Myocyte (in vitro differentiated cells): ENCODE measurements around the gene MAP4K3. TPM values are rescaled to one million over a fixed set of nuclear protein-coding genes. Genes with fewer than 3 reads are reported as not detected.
A peak's percentile ranks its signal among the peaks of the same experiment; 100 is the strongest.

Experiments used
- DNase-seq: peaks from one replicate; pipeline ENCODE4 v3.0.0-alpha.2; 2012; ENCODE audit warnings: low read depth
- polyA plus RNA-seq: library from polyadenylated mRNA; unstranded; fragments of >200 nt; gene quantifications from one replicate; pipeline ENCODE4 v1.2.1, GENCODE V29; 2012; ENCODE audit warnings: missing spikeins
- total RNA-seq: library from RNA; depleted of rRNA; stranded (reverse); fragments of >200 nt; gene quantifications from 2 replicates; pipeline ENCODE4 v1.2.3, GENCODE V29; 2014

MAP4K3 gene
- total RNA-seq = 37.5 and 46.9 TPM in 2 replicates
- 14.3 TPM for polyA plus RNA-seq

DNA sequence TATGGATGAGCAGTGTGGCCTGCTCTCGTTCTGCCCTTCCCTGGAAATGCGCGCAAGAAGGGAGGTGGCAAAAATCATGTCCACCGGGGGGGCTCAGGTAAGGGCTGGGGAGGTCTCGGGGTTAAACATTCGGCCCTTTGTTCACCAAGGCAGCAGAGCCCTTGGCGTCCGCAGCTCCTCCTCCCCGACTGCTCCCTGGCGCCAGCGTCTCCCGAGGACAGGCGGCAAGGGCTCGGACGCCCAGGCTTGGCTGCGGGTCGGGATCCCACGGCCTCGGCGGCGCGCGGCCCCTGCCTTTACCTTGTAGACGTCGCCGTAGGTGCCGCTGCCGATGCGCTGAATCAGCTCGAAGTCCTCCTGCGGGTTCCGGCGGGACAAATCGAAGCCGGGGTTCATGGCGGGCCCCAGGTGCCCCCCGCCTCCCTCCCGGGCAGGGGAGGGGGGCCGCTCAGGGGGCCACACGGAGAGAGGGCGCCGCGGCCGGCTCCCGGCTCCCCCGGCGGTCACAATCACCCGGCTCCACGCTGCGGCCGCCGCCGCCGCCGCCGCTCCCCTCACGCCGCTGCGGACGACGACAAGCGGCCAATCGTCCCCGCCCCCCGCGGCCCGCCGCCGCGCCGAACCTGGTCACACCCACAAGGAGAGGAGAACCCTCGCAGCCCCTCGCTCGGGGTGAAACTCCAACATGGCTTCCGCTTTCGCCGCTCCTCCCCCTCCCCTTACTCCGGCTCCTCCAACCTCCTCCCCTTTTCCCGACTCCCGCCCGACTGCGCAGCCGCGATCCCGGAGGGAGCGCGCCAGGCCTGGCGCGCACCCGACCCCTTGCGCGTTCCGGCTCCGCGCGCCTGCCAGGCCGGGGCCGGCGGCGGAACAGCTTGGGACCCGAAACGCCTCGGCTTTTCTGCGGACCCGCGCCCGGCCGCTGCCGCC lies at the start of gene MAP4K3:
MAP4K3 (minus strand) TSS at position 694 of the 930 bp plus-strand sequence; CDS start at position 396, 298 bp downstream.
- DNase-seq = peak; percentile 96

DNA sequence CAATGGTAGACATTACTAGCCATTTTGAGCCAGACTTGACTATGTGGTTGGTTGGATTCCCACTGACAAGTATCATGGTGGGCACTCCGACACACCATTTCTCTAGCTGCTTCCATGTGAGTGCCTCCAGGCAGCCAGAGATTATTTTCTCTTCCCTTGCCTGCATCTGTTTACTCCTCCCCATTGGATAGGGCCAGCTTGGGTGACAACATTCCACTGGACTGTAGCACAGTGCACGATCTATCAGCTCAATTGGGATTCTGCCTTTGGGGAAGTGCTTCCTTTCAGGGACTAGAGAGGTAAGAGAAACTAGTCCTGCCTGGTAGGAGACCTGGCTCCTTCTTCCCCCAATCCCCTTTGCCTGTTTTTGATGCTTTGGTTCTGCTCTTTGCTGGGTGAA lies 49.0 kb upstream of the MAP4K3 start:
- DNase-seq = no peak

DNA sequence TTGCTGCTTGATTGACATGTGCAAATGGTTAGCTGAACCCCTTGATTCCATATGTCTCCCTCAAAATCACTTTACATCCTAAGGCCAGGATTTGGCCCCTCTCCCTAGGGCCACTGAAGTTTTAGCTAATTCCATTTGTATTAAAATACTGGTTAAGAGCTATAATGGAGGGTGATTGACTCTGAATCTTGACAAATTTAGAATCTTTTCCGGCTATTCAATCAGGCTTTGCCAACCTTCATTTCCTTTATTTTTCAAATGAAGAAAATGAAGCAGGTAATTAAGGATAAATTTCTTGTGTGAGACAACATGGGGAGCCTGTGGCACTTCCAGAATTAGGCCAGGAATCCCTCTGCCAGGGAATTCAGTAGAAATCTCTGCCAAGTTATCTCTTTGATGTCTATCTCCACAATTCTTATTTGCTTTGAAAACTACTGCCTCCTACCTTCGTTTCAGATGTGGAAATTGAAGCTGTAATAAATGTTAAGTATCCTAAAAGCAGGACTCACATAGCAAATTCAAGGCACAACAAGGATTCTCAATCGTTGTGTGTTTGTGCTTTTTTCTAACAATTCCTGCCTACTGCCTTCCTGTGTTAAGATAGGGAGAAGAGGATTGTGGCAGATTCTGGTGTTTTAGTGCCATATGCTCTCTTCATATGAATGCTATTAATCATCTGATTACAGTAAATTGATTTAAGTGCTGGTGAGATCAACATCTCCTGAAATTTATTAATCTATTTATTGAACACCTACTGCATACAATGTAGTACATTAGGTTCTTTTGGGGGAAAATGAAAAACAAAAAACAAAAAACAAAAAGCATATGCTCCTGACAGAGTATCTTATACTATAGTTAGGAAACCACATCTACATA lies 47.8 kb upstream of the MAP4K3 start:
- no peak for DNase-seq

DNA sequence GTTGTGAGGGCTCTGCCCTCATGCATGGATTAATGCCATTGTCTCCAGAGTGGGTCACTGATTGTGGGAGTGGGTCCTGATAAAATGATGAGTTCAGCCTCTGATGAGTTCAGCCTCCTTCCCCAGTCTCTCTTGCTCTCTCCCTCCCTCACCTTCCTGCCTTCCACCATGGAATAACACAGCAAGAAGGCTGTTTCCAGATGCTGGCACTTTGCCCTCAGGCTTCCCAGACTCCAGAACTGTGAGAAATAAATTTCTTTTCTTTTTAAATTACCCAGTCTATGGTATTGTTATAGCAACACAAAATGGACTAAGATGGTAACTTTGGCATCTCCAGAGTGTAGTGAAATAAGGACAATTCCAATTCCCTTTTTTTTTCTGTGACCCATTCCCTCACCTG lies 47.1 kb upstream of the MAP4K3 start:
- no peak for DNase-seq

DNA sequence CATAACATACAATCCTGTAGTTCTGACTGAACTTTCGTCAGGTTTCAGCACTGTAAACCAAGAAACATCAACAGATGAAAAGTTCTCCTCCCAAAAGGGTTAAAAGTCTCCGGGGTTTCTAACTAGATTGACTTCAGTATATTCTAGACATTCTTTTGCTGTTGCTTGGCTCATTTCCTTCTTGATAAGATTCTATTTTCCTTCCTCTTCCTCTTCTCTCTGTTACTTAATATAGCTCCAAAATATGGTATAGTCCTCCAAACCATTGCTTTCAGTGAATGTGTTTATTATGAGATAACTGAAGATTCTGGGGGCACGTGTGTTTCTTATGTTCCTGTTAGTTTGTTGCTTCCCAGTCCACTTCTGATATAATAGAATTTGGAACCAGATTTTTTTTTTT lies 46.4 kb upstream of the MAP4K3 start:
- no peak for DNase-seq

DNA sequence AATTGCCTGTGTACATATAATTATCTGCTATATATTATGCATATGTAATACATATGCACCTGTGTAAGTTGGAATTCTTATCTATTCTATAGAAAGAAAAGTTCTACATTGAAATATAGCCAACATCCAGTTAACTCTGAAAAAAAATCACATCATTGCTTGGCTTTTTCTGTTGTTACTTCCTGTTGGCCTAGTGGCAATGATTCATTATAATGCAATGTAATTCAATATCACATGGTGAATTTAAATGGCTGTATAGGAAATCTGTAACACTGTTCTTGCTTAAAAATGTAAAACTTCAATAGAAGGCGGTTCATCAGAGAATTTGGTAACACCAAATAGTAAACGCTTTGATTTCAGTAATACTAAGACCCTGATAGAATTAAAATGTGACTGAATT lies 44.5 kb upstream of the MAP4K3 start:
- no peak for DNase-seq

DNA sequence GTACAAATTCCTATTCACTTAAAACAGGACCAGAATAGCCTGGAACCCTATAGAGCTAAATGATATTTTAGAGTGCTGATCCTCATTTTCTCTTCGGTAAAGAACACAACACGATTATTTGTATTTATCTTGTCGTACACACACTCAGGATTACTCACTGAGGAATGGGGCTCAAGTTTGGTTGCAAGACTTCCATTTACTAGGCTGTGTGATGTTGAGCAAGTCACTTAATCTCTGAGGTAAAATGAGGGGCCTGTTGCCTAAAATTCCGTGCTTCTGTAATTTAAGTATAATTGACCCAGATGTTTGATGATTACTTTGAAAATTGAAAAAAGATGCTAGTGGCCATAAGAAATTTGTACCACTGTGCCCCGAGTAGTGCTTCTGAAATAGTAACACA lies 42.6 kb upstream of the MAP4K3 start:
- no peak for DNase-seq

DNA sequence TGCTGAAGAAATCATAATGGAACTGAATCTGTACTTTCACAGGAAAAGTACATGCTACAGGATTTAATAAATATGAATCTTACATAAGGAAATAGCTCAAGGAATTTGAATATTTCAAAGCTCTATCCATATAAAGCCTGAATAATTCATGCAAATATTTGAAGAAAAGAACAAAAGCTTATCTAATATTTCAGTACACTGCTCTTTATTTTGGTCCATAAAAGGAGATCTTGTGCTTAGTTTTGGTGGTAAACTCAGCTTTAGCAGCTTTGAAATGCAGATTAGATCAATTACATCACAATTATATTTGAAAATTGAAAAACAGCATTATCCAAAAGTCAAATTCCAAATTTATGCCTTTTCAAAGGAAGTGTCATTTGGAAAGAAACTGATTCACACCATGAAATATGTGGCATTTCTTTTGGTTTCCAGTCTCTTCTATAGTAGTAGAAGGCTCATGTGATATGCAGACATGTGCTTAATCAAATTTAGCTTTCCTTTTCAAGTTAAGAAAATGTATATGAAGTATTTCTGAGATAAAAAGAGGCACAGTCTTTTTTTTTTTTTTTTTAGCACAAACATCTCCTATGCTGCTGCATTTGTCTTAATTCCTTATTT lies 42.1 kb upstream of the MAP4K3 start:
- no peak for DNase-seq

DNA sequence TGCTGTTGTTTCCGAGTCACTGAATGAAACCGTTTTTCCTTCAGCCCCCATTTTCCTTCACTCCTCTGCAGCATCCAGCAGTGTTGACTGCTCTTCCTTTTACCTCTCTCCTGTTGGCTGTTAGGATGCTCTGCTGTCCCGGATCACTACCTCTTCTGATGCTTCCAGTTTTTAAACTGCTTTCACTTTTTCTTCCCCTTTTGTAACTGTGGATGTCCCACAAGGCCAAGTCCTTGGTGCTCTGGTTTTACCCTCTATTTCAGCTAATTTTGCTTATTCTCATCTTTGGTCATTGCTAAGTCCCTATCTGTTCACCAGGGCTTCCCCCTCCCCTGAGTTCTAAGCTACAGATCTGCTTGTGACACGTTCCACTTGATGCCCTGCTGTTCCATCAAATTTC lies 39.4 kb upstream of the MAP4K3 start:
- DNase-seq = no peak

DNA sequence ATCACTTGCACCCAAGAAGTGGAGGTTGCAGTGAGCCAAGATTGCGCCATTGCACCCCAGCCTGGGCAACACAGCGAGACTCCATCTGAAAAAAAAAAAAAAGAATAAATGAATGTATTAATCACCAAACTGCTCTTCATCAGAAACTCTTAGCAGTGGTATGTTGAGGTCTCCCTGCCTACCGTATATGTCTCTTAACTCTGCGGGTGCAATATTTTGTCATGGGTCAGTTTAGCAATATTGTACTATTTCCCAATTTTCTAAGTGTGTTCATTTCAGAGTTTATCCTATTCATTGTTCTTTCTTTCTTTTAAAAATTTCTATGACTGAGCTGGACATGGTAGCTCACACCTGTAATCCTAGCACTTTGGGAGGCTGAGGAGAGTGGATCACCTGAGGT lies 37.9 kb upstream of the MAP4K3 start:
- DNase-seq = no peak

DNA sequence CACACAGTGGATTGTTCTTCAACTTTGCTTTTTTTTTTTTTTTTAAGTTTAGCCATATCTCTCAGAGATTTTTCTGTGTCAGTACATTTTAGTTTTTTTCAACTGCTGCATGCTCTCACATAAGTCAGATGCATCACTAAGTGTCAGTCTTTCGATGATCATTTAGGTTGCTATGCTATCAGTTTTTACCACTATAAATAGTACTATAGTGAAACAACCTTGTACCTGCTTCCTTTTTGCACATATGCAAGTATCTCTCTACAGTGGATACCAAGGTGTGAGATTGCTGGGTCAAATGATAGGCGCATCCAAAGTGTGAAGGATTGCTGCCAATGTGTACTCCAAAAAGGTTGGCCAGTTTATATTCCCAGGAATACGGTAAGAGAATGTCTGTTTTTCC lies 33.5 kb upstream of the MAP4K3 start:
- DNase-seq = no peak

DNA sequence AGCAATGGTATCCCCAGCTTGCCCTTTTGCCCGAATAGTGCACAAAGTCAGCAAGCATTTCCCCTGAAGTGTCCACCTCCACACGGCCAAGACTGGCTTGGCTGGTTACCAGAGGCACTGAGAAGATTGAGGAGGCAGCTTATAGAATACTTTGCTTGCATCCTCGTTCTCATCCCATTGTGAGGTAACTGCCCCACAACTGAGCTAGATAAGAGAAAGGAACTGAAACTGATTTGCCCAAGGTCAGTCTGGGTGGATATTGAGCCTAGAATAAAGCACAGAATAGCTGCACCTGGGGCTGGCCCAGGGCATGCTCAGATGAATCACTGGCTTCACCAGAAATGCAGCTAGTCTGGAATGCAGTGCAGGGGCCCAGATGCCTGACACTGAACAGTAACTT lies 32.7 kb upstream of the MAP4K3 start:
- peak; percentile 46 for DNase-seq

DNA sequence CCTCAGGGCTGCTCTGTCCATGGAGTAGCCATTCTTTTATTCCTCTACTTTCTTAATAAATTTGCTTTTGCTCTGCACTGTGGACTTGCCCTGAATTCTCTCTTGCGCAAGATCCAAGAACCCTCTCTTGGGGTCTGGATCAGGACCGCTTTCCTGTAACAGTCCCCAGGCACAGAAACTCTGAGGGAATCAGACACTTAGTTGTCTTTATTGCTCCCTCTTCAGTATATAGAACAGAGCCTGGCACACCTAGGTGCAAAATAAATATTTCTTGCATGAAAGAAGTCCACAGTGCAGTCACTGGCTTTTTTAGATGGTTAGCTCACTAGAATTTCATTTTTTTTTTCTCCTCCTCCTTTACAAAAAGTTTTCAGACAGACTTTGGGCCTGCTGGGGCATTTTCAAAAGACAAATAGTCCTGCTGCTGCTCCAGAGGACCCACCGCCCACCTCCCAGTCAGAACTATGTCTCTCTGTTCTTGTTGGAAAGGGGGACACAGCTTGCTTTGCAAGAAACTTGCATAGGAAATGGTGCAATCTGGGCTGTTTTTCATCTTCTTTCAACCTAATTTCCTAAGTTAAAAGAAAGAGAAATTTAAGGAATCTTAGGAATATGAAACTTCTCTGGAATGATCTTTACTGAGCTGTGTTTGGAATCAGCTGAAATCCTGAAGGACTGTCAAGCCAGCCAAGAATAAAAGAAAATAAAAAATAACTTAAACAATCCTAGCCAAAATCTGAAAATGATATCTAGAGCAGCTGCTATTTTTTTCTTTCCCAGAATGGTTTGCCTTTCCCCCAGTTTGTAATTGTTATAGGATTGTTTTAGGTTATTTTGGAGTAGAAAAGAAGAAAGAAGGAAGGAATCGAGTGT lies 31.7 kb upstream of the MAP4K3 start:
- DNase-seq = peak; percentile 43

DNA sequence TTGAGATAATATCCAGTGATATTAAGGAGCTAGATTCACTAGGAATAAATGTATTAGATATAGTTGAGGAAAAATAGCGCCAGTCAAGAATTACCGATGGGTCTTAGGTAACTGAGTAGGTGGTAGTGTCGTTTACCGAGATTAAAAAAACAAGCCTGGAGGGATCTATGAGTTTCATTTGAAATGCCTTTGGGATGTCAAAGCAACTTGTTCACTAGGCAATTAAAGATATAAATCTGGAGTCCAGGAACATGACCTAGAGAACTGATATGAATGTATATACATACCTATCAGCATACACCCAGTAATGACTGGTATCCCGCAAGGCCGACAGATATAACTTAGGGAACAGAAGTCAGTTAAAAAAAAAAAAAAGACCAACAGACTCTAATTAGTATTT lies 29.2 kb upstream of the MAP4K3 start:
- no peak for DNase-seq

DNA sequence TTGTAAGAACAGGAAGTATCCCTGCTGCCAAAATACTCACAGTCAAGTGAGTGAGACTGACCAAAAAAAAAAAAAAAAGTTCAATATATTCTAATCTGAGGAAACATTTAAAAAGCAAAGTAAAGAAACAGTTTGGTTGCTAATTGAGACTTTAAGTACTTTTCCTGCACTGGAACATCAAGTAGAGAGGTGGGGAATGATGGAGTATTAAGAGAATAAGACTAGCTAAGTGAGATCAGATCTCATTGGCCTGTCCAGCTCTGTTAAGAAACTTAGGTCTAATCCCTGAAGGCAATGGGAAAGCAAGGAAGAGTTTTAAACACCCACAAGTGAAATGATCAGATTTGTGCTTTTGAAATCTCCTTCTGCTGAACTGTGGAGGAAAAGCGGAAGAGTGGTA lies 27.8 kb upstream of the MAP4K3 start:
- DNase-seq = no peak

DNA sequence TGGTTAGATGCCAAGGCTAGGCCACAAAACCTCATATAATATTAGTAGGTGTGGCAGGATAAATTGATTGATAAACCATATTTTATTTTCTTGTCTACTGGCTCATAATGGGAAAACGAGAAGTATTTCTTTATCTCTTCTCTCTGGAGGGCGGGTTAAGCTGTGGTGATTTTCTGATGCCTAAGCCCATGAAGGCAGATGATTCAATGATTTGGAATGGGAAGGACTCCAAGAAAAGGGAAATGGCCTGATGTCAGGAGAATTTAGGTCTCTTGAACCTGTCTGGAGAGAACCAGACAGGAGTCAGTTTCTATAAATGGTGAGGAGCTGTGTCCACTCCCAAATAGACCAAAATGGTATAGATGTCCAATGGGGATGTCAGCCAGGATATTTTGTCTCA lies 18.7 kb upstream of the MAP4K3 start:
- DNase-seq = no peak

DNA sequence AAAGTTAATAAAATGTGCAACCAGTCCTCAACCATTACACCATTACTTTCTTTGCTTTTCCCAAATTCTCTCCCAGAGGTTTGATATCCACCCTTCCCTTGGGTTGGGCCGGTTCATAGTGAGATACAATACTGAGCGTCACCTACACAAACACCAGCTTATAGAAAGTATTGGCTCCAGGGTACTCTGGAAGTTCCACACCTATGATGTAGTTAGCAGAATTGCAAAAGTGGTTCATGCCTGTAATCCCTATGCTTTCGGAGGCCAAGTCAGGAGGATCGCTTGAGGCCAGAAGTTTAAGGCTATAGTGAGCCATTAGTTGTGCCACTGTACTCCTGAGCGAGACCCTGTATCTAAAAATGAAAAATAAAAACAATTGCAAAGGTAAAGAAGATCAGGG lies 15.3 kb upstream of the MAP4K3 start:
- DNase-seq = no peak

DNA sequence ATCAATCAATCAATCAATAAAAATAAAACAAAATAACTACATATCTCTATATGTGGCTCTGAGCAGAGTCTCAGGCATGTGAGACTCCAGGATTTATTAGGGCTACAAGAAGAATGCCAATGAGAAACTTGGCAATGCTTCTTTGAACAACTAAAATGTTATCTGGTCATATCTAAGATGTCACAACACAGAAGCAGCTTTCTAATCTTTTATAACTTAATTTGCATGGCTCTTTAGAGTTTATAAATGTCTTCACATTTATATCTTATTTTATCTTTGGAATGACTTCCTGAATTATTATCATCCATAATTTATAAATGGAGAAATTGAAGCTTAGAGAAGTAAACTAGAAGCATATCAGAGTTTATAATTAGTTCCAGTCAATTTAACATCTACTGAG lies 14.9 kb upstream of the MAP4K3 start:
- DNase-seq = no peak

DNA sequence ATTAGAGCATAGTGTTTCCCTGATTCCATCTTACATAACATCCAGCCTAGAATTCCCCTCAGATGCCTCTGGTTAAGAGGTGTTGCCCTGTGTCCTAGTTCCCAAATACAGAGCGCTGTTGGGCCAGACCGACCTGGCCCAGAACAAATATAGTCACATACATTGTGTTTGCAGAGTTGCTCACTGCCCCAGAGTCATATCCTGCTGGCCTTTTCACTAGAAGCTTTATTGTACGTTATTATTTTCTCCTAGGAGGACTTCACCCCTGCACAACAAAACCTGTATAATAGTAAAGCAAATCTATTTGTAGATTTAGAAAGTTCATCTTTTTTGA lies 11.1 kb upstream of the MAP4K3 start:
- no peak for DNase-seq

DNA sequence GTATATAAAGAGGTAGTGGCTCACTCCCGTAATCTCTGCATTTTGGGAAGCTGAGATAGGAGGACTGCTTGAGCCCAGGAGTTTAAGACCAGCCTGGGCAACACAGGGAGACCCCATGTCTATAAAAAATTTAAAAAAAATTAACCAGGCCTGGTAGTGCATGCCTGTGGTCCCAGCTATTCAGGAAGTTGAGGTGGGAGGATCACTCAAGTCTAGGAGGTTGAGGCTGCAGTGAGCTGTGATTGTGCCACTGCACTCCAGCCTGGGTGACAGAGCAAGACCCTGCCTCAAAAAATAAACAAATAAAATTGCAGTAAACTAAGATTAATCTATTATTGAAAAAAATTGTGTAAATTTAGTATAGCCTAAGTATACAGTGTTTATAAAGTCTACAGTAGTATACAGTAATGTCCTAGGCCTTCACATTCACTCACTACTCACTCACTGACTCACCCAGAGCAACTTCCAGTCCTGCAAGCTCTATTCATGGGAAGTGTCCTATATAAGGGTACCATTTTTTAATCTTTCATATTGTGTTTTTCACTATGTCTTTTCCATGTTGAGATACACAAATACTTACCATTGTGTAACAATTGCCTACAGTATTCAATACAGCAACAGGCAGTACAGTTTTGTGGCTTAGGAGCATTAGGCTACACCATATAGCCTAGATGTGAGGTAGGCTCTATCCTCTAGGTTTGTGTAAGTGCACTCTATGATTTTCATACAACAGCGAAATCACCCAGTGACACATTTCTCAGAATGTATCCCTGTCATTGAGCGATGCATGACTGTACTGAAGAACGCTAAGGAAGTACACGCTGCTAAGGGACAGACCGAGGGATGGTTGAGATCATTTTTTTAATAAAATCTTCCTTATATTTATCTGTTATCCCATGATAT lies 10.4 kb upstream of the MAP4K3 start:
- DNase-seq = no peak
